HepG2 (cell line): ENCODE data around the gene PSMA3. TPM values are rescaled to one million over a fixed set of nuclear protein-coding genes. Genes with fewer than 3 reads are reported as not detected.

ENCODE experiments used
- ATAC-seq: fragments of 200-7000 bp; cut with Tn5 transposase; 3 replicates; pipeline ENCODE4 v1.9.1; 2020; ENCODE audit warnings: mild to moderate bottlenecking, moderate library complexity
- BruUV-seq: library from RNA; stranded (reverse); fragments of 400-500 nt; replicated peaks from 2 replicates; lab custom pipeline; 2021; lab: Mats Ljungman, UMichigan
- CTCF ChIA-PET: fragments of 300-600 bp; formaldehyde crosslinking; extraction: SDS; loops from one replicate; lab custom pipeline; 2021; ENCODE audit warnings: low total read pairs, inconsistent platforms, low intra/inter-chr PET ratio; lab: Yijun Ruan, JAX
- POLR2A ChIA-PET: fragments of 350-600 bp; sonication (Branson Sonifier 250); formaldehyde crosslinking; loops from one replicate; lab custom pipeline; 2020; ENCODE audit warnings: antibody characterized with exemption, inconsistent platforms; lab: Yijun Ruan, JAX
- DNase-seq: peaks from one replicate; pipeline ENCODE4 v3.0.0-alpha.2; 2015; ENCODE audit warnings: low spot score
- FAIRE-seq: peaks from 3 replicates; lab custom pipeline; 2011; peaks lifted over from hg19 to GRCh38; lab: Jason Lieb, UNC
- H2AFZ ChIP-seq: one replicate; pipeline ENCODE4 v1.6.1; 2011; ENCODE audit warnings: low read length, inconsistent platforms
- H3K27ac ChIP-seq: fragments of 300-600 bp; 3 replicates; pipeline ENCODE4 v1.8.0; 2011; ENCODE audit warnings: mixed run types, mild to moderate bottlenecking, mixed read lengths, low read length, inconsistent platforms; ENCODE audit not compliant: insufficient read depth; ENCODE audit errors: extremely low read length
- H3K27me3 ChIP-seq, 2 experiments: fragments of 200-600 bp in 1 of 2; 2 replicates in 1 of 2; 3 replicates in 1 of 2; pipeline versions ENCODE4 v1.6.0 to v1.8.0; 2011; ENCODE audit warnings: low read length in 2 of 2, mild to moderate bottlenecking in 2 of 2, moderate library complexity in 2 of 2, inconsistent platforms in 1 of 2; ENCODE audit not compliant: insufficient read depth in 2 of 2, control insufficient read depth in 1 of 2
- H3K36me3 ChIP-seq, 2 experiments: fragments of 200-600 bp in 1 of 2; replicated peaks in 1 of 2; 2 replicates in 1 of 2; 3 replicates in 1 of 2; pipeline versions ENCODE4 v1.5.1 to v1.8.0; 2011; ENCODE audit warnings: low read length in 2 of 2, inconsistent platforms in 1 of 2; ENCODE audit not compliant: insufficient read depth in 2 of 2, control insufficient read depth in 1 of 2
- H3K4me1 ChIP-seq: 2 replicates; pipeline ENCODE4 v1.5.1; 2012; ENCODE audit warnings: low read length, inconsistent platforms; ENCODE audit not compliant: insufficient read depth
- H3K4me2 ChIP-seq: 2 replicates; pipeline ENCODE4 v1.6.0; 2011; ENCODE audit warnings: low read depth, low read length, inconsistent platforms
- H3K4me3 ChIP-seq, 3 experiments: fragments of 200-600 bp in 1 of 3; sonication (generic), shearing (Covaris generic) in 1 of 3; replicated peaks in 1 of 3; 2 replicates each; pipeline ENCODE4 v1.5.1; 2011 to 2016; ENCODE audit warnings: low read length in 3 of 3, inconsistent platforms in 2 of 3, low read depth in 2 of 3, mild to moderate bottlenecking in 2 of 3, control low read depth in 1 of 3, mixed read lengths in 1 of 3; ENCODE audit not compliant: insufficient read depth in 1 of 3
- H3K79me2 ChIP-seq: one replicate; pipeline ENCODE4 v1.6.1; 2011; ENCODE audit warnings: low read length, inconsistent platforms; ENCODE audit not compliant: insufficient read depth
- H3K9ac ChIP-seq: 2 replicates; pipeline ENCODE4 v1.6.0; 2011; ENCODE audit warnings: mild to moderate bottlenecking, low read depth, low read length, inconsistent platforms; ENCODE audit not compliant: insufficient read depth
- H3K9me3 ChIP-seq: 2 replicates; pipeline ENCODE4 v1.5.1; 2012; ENCODE audit warnings: mild to moderate bottlenecking, low read length
- H4K20me1 ChIP-seq: 2 replicates; pipeline ENCODE4 v1.6.0; 2011; ENCODE audit warnings: inconsistent platforms, mild to moderate bottlenecking, low read length, moderate library complexity; ENCODE audit not compliant: insufficient read depth
- HDAC2 ChIP-seq: sonication (generic); formaldehyde crosslinking; IDR thresholded peaks from 2 replicates; pipeline ENCODE4 v1.4.0; 2020; ENCODE audit warnings: missing genetic modification reagents
- HIVEP1 ChIP-seq: sonication (generic); formaldehyde crosslinking; IDR thresholded peaks from 2 replicates; pipeline ENCODE4 v1.4.0; 2020; ENCODE audit warnings: mild to moderate bottlenecking, missing genetic modification reagents
- MAX ChIP-seq: IDR thresholded peaks from 2 replicates; pipeline ENCODE4 v1.6.1; 2012; ENCODE audit warnings: inconsistent platforms
- POLR2AphosphoS5 ChIP-seq: IDR thresholded peaks from 2 replicates; pipeline ENCODE4 v1.6.1; 2012; ENCODE audit warnings: low read depth, low read length
- RFX3 ChIP-seq: IDR thresholded peaks from 2 replicates; pipeline ENCODE4 v1.6.1; 2016; ENCODE audit warnings: missing biosample characterization, missing genetic modification reagents
- TAF15 ChIP-seq: fragments of 200-400 bp; formaldehyde crosslinking; IDR thresholded peaks from one replicate; pipeline ENCODE4 v1.6.1; 2018; ENCODE audit warnings: mild to moderate bottlenecking, low read depth, low read length; ENCODE audit not compliant: poor library complexity, severe bottlenecking
- THAP7 ChIP-seq: sonication (generic); formaldehyde crosslinking; IDR thresholded peaks from 2 replicates; pipeline ENCODE4 v1.8.1; 2023; ENCODE audit warnings: mild to moderate bottlenecking, missing genetic modification reagents
- ZBED4 ChIP-seq: sonication (generic); formaldehyde crosslinking; IDR thresholded peaks from 2 replicates; pipeline ENCODE4 v1.4.0; 2020; ENCODE audit warnings: missing genetic modification reagents, borderline replicate concordance
- ZFX ChIP-seq: sonication (generic); formaldehyde crosslinking; IDR thresholded peaks from 2 replicates; pipeline ENCODE4 v1.4.0; 2020; ENCODE audit warnings: mild to moderate bottlenecking, low read depth, missing genetic modification reagents, moderate library complexity
- ZNF639 ChIP-seq: conservative IDR thresholded peaks from 2 replicates; pipeline ENCODE4 v1.6.1; 2018; ENCODE audit warnings: missing genetic modification reagents
- ZNF780A ChIP-seq: sonication (generic); formaldehyde crosslinking; IDR thresholded peaks from 2 replicates; pipeline ENCODE4 v1.8.0; 2022; ENCODE audit warnings: mild to moderate bottlenecking, missing genetic modification reagents, moderate library complexity
- WGBS: methylation state at CpG from one replicate; pipeline ENCODE4 v1.1.6; 2017; ENCODE audit warnings: low lambda C conversion rate; 5-methylcytosine and 5-hydroxymethylcytosine counted together
- in situ Hi-C: cut with HindIII; loops from 2 replicates; pipeline ENCODE4 v1.10.0; 2017; ENCODE audit warnings: low pct_unique_long_range_greater_than_20kb; ENCODE audit not compliant: extremely low pct_ligation_motif_present
- intact Hi-C: fragments of 100-400 bp; cut with micrococcal nuclease; formaldehyde crosslinking; loops from one replicate; pipeline ENCODE4 v1.10.0; 2022; ENCODE audit not compliant: unreplicated experiment
- polyA plus RNA-seq, 8 experiments: library from polyadenylated mRNA; depleted of rRNA in 3 of 8; stranded (reverse) in 7 of 8; unstranded in 1 of 8; fragments of >200 nt; fragmentation: Illumina TruSeq in 4 of 8; extraction: Trizol in 4 of 8; gene quantifications; 2 replicates each; pipeline versions ENCODE4 v1.2.1 to v1.2.3, GENCODE V29; 2011 to 2016; ENCODE audit warnings: low read depth in 4 of 8, missing spikeins in 1 of 8, mixed read lengths in 1 of 8; ENCODE audit not compliant: insufficient read depth in 1 of 8
- total RNA-seq, 5 experiments: library from RNA; depleted of rRNA; stranded (reverse); fragments of >200 nt; fragmentation: Illumina TruSeq; extraction: Trizol; gene quantifications; 2 replicates each; pipeline ENCODE4 v1.2.3, GENCODE V29; 2016; ENCODE audit warnings: low read depth in 1 of 5

PSMA3 gene
- total and polyA plus RNA-seq, 2 of the 13 experiments (the other 11 are each of a cell fraction or from before 2014, with no cell fraction given): 232 to 275 TPM

GRCh38 chr14:58297762-58298476, 53.3 kb downstream of the PSMA3 start (continued):
- no peak for TF ChIP-seq ZNF639

- in situ Hi-C loops (no loop called here), intact Hi-C loops (loop anchor here (5.0 kb wide), 1 partner anchor 34 kb away; no protein-coding TSS in a partner anchor)
- Histone ChIP-seq H3K79me2 (peaks cover 75% of the 10 kb centered on the region), H4K20me1 (peaks cover 40% of the 10 kb centered on the region), H3K4me1 (peaks cover 42% of the 10 kb centered on the region), H3K9me3 (no peaks in the 10 kb centered on the region), H3K4me3 (peak within 1 kb of the TSS; percentile 83 to 95 (median 86)), H3K4me2 (peak within 1 kb of the TSS; percentile 97), H3K27ac (peak within 1 kb of the TSS; percentile 96), H3K36me3 (peaks cover 7 to 32% of the 10 kb centered on the region in 2 experiments), H2AFZ (peak within 1 kb of the TSS; percentile 61), H3K27me3 (no peaks in the 10 kb centered on the region; a peak in 1 of 5 replicates), H3K9ac (peak within 1 kb of the TSS; percentile 93)
- ATAC-seq: peak; percentile 37
- WGBS: under 1% methylated on average over 38 of the region's 79 CpGs
- no peak for FAIRE-seq
- no peak for DNase-seq
- BruUV-seq: no TSS peak
- POLR2A ChIA-PET: interaction anchor here (0.6 to 3.5 kb wide), 30 partner anchors 8 to 1186 kb away, joined by 3 to 92 read pairs (median 6); partner anchors contain the start of genes ACTR10, JKAMP, KIAA0586 and L3HYPDH
- CTCF ChIA-PET: no interaction called here
- TF ChIP-seq THAP7 (CRISPR knock-in tag) (no peak), ZBED4 (CRISPR knock-in tag) (no peak), HDAC2 (CRISPR knock-in tag) (no peak), POLR2AphosphoS5 (peak; percentile 23; the same call in 1 of the 2 replicates), HIVEP1 (CRISPR knock-in tag) (no peak; the same call in 1 of the 2 replicates), ZNF780A (CRISPR knock-in tag) (0 out of 2 replicates have a peak, but pooled peaks have one; percentile 32), MAX (peak; percentile 42; the same call in 1 of the 2 replicates), ZFX (peak; percentile 32; the same call in 1 of the 2 replicates), TAF15 (no peak), RFX3 (CRISPR knock-in tag) (no peak)
Measured at GRCh38 chr14:58298477-58299400, 54.1 kb downstream of the PSMA3 start, which contains the start of gene ARID4A. Gene ARID4A, plus strand, starts transcription at chr14:58298555. Its CDS starts 1,300 bp downstream, at chr14:58299855.
